GM19372 (cell line): ENCODE data around the gene LRRC10B.

Source experiments
- ATAC-seq: cut with Tn5 transposase; IDR thresholded peaks from one replicate; pipeline ENCODE4 v1.9.1; 2021; ENCODE audit warnings: mild to moderate bottlenecking, low read depth, moderate library complexity; ENCODE audit not compliant: unreplicated experiment

The LRRC10B gene

DNA sequence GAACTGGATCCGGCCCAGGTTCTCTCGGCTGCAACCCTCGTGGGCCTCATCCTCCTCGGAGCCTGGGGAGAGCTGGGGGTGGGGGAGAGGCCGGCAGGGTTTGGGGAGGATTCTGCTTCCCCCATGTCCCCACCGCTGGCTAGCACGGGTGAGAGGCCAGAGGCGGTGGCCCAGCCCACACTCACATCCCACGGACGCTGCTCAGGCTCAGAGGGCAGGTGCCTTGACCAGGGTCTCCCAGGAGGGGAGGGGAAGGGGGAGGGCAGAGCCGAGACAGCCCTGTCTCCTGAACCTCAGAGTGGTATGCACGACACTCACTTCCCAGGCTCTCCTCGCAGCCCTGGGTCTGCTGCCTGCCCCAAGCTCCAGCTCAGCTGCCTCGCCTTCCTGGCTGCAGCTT lies 19.6 kb downstream of the LRRC10B start:
- ATAC-seq: no peak

DNA sequence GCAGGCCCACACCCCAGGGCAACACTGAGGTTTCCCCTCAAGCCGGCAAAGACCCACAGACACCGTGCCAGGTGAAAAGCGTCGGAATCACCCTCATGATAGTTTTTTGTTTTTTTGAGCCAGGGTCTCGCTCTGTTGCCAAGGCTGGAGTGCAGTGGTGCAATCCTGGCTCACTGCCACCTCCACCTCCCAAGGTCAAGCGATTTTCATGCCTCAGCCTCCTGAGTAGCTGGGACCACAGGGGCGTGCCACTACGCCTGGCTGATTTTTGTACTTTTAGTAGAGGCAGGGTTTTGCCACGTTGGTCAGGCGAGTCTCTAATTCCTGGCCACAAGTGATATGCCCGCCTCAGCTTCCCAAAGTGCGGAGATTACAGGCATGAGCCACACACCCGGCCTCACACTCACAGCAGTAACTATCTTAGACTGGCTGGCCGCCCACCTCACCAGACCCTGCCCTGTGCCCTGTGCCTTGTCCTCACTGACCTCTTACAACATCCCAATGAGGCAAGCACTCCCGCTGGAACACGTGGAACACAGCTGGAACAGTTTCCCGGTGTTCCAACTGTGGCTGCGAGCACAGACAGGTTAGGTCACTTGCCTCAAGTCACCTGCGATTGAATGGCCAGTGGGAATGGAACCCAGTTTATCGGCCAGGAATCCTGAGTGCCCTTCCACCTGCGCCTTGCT lies 21.1 kb downstream of the LRRC10B start:
- ATAC-seq: no peak

DNA sequence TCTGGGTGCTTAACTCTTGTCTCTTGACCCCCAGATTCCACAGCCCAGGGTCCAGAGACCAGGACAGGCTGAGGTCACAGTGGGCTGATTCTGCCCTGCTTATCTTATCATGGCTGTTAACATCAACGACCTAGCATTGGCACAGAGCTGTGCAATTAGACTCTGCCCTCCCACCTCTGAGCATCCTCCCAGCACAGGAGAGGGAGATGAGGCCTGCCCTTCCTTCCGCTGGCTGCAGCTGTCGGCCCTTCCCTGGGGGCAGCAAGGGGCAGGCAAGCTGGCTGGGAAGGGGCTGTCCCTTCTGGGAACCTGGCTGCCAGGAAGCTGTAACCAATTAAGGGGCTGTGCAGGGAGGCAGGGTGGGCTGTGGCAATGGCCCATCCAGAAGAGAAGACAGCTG lies 22.5 kb downstream of the LRRC10B start:
- no peak for ATAC-seq

DNA sequence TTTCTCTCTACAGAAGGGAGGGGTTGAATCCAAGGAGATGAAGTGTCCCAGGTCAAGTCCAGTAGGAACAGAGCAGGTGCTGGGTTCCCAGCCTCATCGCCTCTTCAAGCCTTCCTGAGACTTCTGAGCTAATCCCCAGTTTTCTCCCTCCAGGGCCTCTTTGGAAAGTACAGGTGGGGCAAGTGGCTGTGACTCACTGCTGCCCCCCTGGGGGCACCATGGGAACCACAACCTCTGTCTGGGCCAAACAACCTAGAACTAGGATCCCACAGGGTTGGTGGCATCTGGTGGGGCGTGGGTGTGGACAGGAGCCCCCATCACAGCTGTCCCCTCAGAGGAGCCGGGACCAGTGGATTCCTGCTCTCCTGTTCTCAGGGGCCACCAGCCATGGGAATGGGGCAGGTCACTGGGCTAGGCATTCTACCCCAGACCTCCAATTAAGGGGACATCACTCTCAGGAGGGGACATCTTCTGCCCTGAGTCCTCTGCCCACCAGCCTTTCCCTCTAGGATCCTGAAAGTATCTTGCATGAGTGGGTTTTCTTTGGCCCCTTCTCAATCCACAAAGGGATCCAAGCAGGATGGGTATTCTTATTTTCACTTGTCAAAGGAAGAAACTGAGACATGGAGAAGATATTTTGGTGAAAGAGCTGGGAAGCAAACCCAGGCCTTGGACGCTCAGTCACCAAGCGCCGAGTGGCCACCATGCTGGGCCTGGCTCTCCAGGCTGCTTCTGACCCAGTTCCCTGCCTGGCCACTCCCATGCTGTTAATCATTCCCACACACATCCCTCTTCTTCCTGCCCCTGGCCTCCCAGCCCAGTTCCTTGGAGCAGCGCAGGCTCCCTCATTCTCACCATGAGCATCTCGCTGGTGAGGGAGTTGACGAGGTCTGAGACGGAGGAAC lies 23.8 kb downstream of the LRRC10B start:
- no peak for ATAC-seq

DNA sequence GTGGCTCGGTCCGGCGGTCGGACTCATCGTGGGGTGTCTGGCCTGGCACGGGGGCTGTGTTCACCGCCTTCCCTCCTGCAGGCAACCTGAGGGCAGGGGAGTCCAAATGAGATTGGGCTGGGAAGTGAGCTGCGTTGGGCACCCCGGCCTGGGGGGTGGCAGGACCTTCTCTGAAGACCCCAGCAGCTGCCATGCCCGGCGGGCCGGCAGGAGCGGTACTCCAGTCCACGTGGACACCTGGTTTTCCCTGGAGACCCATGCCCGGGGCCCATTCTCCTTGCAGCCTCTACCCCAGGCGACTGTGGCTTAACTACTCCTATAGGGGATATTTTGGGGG lies 24.5 kb downstream of the LRRC10B start:
- ATAC-seq: no peak

DNA sequence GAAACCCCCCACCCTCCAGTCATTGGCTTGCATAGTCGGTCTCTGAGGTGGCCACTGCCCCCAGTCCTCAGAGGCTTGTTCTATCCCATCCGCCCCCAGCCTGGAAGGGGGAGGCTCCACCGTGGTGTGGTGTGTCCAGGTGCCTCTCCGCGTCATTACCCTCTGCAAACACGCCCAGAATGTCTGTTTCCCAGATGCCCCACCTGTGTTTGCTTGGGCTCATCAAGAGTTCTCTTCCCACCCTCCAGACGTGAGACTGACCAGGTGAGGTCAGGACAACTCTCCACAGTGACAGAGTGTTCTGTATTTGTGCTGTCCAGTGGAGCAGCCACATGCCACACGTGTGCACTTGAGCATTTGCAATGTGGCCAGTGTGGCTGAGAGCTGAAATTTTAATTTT lies 24.9 kb downstream of the LRRC10B start:
- ATAC-seq: no peak

DNA sequence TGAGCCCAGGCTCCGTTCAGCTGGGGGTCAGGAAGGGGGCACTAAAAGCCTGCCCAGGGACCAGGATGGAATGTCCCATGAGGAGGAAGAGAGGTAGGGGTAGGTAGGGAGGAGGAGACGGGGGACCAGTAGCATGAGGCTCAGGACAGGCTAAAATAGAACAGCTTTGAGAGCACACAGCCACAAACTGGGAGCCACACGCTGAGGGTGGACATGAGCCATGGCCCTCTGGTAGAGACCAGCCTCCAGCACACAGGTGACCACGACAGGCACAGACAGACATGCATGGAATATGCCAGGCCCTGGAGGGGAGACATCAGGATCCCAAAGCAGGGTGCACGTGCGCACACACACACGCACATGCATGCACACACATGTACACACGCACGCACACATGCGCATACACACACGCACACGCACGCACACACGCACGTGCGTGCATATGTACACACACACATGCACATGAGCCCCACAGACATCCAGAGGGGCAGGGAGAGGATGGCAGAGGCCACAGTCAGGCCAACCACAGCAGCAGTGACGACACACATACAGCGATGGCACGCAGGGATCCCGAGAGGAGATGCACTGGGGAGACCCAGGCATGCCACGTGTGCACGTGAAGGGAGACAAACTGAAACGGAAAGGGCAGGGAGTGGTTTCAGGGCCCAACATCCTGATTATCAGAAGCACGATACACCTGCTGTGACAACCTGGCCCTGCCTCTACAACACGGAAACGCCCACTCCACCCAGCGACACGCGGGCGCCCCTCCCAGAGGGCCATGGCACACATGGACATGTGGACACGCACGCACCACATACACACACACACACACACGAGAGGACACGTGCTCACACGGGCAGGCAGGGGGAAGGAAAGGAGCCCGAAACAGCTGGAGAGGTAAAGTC lies 25.7 kb downstream of the LRRC10B start:
- ATAC-seq: no peak

DNA sequence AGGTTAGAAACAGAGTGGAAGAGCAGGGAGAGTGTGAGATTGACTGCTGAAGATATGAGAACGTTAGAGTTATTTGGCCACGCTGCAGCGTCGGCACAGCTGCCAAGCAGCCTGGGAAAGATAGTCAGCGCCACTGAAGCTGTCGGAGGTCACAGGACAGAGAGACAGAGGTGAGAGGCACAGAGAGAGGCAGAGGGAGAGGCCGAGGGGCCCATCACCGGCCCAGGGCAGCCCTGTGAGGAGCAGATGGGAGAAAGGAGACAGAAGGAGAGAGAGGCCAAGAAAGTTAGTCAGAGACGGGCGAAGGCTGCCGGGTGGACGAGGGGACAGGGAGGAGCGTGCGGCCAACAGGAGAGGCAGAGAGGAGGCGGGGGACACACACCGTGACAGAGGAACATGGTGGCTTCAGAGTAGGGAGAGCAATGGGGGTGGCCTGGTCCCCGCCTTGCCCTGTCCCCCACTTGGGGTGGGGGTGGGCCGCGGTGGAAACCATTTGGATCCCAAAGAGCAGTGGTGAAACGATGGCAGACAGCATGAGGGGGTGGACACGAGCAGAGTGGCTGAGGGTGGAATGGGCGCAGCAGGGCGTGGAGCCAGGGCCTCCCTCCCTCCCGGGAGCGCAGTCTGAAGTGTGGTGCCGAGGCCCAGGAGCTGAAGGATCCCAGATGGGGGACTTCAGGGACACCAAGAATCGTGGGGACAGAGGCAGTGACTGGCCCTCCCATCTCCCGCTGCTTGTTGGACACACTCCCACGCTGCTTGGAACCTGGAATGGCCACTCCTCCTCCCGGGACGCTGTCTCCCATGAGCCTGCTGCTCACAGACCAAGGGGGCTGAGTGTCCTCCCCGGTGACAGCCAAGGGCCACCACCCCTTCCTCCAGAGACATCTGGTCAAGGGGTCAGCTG lies 26.6 kb downstream of the LRRC10B start:
- ATAC-seq: no peak

DNA sequence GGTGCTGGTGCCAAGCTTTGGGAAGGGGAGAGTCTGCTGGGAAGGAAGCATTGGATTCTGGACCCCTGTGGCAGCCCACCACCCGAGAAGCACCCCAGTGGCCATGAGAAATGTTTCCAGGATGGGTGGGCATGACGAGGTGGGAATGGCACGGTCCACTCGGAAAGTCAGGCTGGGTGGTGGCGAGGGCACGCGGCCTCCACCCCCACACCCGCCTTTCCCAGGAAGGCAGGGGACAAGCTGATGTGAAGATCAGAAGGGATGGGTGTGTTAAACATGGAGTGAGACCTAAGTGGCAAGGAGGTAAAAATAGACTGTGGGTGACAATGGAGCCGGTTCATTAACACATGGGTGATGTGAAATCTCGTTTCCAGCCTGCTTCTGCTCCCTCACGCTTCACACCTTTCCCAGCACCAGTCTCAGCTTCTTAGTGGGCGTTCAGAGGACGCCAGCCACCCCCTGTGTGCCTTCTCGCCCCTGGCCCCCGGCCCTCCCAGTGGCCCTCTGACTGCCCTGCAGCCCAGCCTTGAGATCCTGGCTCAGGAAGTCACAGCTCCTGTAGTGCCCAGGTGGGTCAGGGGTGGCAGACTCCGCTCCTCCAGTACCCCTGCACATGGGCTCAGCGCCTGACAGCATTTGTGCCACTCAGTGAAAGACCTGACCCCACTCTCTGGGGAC lies 27.6 kb downstream of the LRRC10B start:
- no peak for ATAC-seq

DNA sequence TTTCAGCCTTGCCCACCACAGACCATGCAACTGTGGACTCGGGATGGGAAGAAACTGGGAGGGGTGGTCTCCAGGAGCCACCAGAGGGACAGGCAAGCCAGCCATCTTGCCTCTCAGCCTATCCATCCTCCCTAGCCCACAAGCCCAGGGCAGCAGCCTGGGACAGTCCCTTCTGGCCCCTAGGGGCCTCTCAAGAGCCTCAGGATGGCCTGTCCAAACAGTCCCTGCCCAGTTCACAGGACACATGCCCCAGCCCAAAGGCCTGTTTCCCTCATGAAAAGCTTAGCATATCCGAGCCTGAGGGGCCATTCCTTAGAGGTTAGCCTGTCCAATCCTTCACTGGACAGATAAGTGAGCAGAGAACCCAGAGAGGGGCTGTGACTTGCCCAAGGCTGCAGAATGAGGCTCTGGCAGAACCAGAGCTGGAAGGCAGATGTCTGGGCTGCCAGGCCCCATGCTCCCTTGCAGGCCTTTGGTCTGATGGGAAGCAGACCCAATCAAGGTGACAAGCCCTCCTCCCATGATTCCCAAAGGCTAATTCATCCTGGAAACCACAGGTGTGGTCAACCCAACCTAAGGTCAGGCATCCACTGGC lies 28.2 kb downstream of the LRRC10B start:
- no peak for ATAC-seq

DNA sequence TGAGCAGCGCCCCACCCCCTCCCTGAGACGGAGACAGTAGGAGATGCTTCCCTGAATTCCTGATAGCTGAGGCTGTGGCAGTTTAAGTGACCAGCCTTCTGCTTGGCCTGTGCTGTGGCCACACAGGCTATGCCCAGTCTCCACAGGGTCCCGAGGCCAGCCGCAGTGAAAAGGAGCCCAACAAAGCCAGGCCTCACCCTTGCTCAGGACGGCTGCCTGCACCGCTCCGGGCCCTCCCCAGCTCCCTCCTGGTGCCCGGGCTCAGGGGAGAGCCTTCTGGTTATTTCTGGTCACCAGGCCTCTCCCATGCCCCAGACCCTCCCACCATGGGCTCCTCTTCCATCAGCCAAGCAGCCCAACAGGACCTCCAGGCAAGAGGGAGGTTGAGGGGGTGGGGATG lies 28.8 kb downstream of the LRRC10B start:
- ATAC-seq: no peak

DNA sequence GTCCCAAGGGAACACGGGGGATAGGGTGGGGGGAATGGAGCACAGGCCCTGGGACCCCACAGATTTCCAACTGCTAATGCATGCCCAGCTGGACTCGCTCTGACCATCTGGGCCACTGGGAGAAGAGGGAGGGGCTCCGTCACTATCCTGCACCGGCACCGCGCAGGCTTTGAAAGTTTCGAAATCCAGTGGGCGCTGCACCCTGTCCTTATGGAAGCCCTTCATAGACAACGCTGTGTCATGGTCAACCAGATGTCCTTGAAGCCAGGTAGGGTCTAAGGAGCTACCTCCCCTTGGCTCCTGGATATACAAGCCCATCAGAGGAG lies 30.1 kb downstream of the LRRC10B start:
- no peak for ATAC-seq

DNA sequence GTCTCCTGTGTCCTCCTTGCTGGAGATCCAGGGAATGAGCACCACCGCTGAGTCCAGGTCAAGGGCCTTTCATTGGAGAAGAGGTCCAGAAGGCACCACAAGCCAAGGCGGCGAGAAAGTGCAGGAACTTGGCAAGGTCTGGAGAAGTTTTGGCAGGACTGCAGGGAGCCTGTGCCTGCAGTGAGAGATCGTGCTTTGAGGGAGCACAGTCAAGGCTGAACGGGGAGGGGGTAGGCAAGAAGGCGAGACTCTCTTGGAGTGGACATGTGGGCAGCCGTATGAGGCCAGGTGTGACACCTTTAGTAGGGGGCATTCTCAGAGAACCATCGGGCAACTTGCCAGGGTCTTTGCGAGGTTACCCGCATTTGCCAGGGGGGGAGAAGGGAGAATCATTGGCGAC lies 30.5 kb downstream of the LRRC10B start:
- no peak for ATAC-seq

DNA sequence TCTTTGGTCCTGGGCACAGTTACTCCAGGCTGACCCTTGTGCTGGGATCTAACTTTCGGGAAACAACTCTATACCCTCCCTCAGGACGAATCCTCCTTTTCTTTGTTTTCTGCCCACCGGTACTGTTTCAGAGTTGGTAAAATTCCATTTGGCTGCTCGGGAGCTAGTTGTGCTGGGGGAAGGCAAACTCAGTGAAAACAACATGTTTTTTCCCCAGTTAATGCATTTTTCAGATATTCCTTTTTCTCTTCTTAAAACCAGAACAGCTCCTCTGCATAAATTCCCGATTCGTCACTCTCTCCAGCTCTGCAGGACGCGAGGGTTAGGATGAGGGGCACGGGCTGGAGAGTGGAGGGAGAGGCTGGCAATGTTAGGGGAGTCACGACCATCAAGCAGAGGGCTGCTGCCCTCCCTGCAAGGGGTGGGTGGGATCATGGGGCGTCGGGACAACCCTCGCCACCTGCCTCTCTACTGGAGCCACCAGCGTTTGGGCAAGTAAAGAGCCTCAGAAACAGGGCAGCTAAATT lies 31.3 kb downstream of the LRRC10B start:
- no peak for ATAC-seq

DNA sequence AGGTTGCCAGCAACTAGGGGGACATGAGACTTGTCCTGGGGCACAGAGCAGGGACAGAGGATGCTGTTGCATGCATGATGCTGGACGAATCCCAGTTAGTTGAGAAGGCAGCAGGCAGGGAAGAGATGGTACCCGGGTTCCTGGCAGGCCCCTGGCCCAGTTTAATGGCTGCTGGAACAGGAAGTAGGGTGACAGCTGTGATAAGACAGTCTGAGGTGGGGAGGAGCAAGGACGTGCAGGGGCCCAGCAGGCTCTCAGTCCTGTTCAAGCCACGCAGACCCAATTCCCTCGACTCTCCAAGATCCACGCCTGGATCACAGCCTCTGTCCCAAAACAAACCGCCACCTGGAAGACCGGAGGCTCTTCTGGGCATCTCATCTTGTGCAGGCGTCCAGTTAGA lies 32.0 kb downstream of the LRRC10B start:
- ATAC-seq: no peak

DNA sequence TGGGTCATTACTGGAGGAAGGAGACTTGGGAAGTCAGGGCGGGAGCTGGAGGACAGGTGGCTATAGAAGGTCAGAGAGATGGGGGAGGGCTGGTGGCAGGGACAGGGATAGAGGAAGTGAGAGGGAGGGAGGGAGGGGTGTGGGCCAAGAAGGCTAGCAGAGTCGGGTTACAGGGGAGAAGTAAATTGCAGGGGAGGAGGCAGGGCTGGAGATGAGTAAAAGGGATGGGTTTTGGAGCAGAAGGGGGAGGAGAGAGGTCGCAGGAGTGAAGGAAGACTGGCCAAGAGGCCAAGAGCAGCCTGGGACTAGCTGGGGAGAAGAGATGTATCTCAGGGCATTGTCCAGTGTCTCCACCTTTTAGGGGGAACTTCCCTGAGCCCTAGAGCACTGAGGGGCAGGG lies 33.0 kb downstream of the LRRC10B start:
- no peak for ATAC-seq

DNA sequence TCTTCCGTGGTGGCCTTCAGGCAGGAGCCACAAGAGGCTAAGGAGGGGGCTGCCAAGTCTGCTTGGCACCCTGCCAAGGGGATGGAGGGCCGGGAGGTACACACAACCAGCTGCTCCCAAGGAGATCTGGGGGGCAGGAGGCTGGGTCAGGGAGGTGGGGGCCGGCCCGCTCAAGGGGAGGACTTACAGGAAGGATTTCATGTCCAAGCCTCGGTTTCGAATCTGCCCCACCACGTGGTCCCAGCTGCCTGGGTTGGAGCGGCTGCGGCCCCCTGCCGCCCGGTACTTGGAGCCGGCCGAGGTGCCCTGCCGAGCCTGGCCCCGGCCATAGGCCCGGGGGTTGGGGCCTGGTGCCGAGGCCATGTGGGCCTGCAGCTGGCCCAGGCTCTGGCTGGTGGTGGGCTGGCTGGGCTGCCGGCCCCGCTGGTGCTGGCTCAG lies 33.5 kb downstream of the LRRC10B start:
- ATAC-seq: no peak

DNA sequence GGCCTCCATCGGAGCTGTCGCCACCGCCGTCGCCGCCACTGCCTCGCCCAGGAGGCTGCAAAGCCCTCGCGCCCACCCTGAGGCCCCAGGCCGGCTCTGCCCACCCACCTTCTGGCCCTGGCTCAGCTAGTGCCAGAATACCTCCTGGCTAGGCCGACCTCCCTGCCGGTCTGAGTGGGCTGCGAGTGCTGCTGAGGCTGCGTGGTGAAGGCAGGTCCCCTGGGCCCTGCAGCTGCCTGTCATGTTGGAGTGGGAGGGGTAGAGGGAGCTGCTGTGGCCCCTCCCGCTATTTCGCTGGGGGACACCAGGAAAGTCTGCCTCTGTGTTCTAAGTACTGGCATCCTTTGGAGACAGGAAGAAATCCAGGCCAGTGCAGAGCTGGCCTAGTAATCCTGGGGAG lies 34.2 kb downstream of the LRRC10B start:
- ATAC-seq: no peak
